ENCODE measurements around the gene MUC5B. TPM values are rescaled to one million over a fixed set of nuclear protein-coding genes. Genes with fewer than 3 reads are reported as not detected.

The MUC5B gene
- total and polyA plus RNA-seq, 2 of the 13 experiments (the other 11 are each of a cell fraction or from before 2014, with no cell fraction given), result 0.01 TPM; not detected in 1

DNA sequence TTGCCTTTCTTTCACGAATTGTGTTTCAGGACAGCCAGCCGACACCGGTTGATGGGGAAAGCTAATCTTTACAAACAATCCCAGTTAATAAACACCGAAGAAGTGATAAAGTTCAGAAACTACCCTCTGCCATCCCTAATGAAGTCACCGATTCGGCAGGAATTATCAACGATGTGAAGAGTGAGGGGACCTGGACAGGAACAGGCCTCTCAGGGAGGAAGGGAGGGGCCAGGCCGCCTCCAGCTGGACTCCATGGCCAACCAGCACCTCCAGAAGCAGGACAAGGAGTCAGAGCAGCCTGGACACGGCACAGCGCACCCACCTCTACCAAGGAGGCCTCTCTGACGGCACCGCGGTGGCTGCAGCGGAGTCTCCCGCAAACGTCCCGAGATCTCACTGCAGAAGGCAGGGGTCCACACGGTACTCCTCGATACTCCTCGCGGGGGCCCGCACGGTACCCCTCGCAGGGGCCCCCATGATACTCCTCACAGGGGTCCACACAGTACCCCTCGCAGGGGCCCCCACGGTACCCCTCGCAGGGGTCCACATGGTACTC, 82.7 kb downstream of the MUC5B start:
- H3K4me2 ChIP-seq (ENCODE audit: low read depth, low read length), result peak overlapping the region; percentile 83
- H3K79me2 ChIP-seq (ENCODE audit: insufficient read depth, low read length), result peaks cover 80% of the 10 kb centered on the region
- H3K9ac ChIP-seq (ENCODE audit: insufficient read depth, low read depth, low read length), result peak overlapping the region; percentile 63
- DNase-seq (ENCODE audit: low spot score) (no peak), FAIRE-seq (peak; percentile 76), ATAC-seq (peak; percentile 16)
- H3K27ac ChIP-seq (ENCODE audit: extremely low read length, insufficient read depth, low read length), result peak overlapping the region; percentile 95
- H3K27me3 ChIP-seq (ENCODE audit: control insufficient read depth in 1 of 2, insufficient read depth in 2 of 2, low read length in 2 of 2), result no peaks in the 10 kb centered on the region
- H3K4me3 ChIP-seq (replicated peaks in 1 of 3; ENCODE audit: insufficient read depth in 1 of 3, low read depth in 2 of 3, low read length in 3 of 3), result peak overlapping the region; percentile 53 to 69 (median 57)
- POLR2A ChIA-PET, result interaction anchor here (2.2 kb wide), 1 partner anchor 28 kb away, joined by 15 read pairs; no protein-coding TSS in a partner anchor
- H3K9me3 ChIP-seq (ENCODE audit: low read length), result no peaks in the 10 kb centered on the region
- BruUV-seq (replicated peaks), result no TSS peak
- peaks cover 86% of the 10 kb centered on the region for H3K4me1 ChIP-seq (ENCODE audit: insufficient read depth, low read length)
- CTCF ChIA-PET (ENCODE audit: low intra/inter-chr PET ratio, low total read pairs), result no interaction called here
- no peaks in the 10 kb centered on the region for H4K20me1 ChIP-seq (ENCODE audit: insufficient read depth, low read length)
- H2AFZ ChIP-seq (ENCODE audit: low read length), result no peak overlapping the region
- in situ Hi-C loops (cut with HindIII; ENCODE audit: extremely low pct_ligation_motif_present, low pct_unique_long_range_greater_than_20kb) (no loop called here), intact Hi-C loops (cut with micrococcal nuclease; ENCODE audit: unreplicated experiment) (loop anchor here (10.0 kb wide), 1 partner anchor 79 kb away; the partner anchor contains the start of gene BRSK2)
- 0% methylated on average over 8 of the region's 27 CpGs for WGBS (ENCODE audit: low lambda C conversion rate)
- peaks cover 3 to 8% of the 10 kb centered on the region in 2 experiments; a peak in 3 of 5 replicates for H3K36me3 ChIP-seq (replicated peaks in 1 of 2; ENCODE audit: control insufficient read depth in 1 of 2, insufficient read depth in 2 of 2, low read length in 2 of 2)
- TF ChIP-seq ZNF263 (CRISPR knock-in tag; IDR thresholded peaks at IDR 0.05) (peak; percentile 18; the same call in 1 of the 2 replicates), UBTF (CRISPR knock-in tag; IDR thresholded peaks at IDR 0.05) (0 out of 2 replicates have a peak, but pooled peaks have one; percentile 35), HNF4A (CRISPR knock-in tag; IDR thresholded peaks at IDR 0.05) (no peak), RCOR2 (CRISPR knock-in tag; IDR thresholded peaks at IDR 0.05) (no peak), ZNF775 (CRISPR knock-in tag; IDR thresholded peaks at IDR 0.05; ENCODE audit: borderline replicate concordance) (no peak), ZFX (CRISPR knock-in tag; IDR thresholded peaks at IDR 0.05; ENCODE audit: low read depth) (peak; percentile 80), ZBTB38 (CRISPR knock-in tag; IDR thresholded peaks at IDR 0.05) (peak; percentile 42; the same call in 1 of the 2 replicates), PAXIP1 (CRISPR knock-in tag; conservative IDR thresholded peaks at IDR 0.05) (peak; percentile 15; the same call in 1 of the 2 replicates), TFAP4 (IDR thresholded peaks at IDR 0.05; ENCODE audit: borderline replicate concordance, low read depth) (peak; percentile 50; the same call in 1 of the 2 replicates), NR1H2 (CRISPR knock-in tag; IDR thresholded peaks at IDR 0.05; ENCODE audit: borderline replicate concordance, low read depth) (no peak), HDAC2 (CRISPR knock-in tag; IDR thresholded peaks at IDR 0.05) (0 out of 2 replicates have a peak, but pooled peaks have one; percentile 35), ZNF501 (CRISPR knock-in tag; IDR thresholded peaks at IDR 0.05) (no peak)
- TF ChIP-seq, protein P1, sequence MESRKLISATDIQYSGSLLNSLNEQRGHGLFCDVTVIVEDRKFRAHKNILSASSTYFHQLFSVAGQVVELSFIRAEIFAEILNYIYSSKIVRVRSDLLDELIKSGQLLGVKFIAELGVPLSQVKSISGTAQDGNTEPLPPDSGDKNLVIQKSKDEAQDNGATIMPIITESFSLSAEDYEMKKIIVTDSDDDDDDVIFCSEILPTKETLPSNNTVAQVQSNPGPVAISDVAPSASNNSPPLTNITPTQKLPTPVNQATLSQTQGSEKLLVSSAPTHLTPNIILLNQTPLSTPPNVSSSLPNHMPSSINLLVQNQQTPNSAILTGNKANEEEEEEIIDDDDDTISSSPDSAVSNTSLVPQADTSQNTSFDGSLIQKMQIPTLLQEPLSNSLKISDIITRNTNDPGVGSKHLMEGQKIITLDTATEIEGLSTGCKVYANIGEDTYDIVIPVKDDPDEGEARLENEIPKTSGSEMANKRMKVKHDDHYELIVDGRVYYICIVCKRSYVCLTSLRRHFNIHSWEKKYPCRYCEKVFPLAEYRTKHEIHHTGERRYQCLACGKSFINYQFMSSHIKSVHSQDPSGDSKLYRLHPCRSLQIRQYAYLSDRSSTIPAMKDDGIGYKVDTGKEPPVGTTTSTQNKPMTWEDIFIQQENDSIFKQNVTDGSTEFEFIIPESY (CRISPR knock-in tag; IDR thresholded peaks at IDR 0.05), result peak; percentile 50; the same call in 1 of the 2 replicates

Measured in HepG2 (cell line).